ENCODE measurements around the gene TRAPPC14. TPM values are rescaled to one million over a fixed set of nuclear protein-coding genes. Genes with fewer than 3 reads are reported as not detected.
"Not testable (repeated sequence)": the region's sequence is repeated elsewhere in the genome, so short reads cannot be mapped to it uniquely, and the experiment has no call there.

TRAPPC14 gene
- total RNA-seq, 4 donors from 2014 or later, result 9.3 to 20.2 (median 13.1) TPM

- H3K36me3 ChIP-seq, result no peaks in the 10 kb centered on the region
- H3K9me3 ChIP-seq, result no peaks in the 10 kb centered on the region
- H3K4me3 ChIP-seq, result no peak overlapping the region
- peaks cover 10 to 49% (median 23%) of the 10 kb centered on the region in 3 donors for H3K4me1 ChIP-seq
- DNase-seq, result no peak
- TF ChIP-seq POLR2A (IDR thresholded peaks at IDR 0.05) (no peak), CTCF (IDR thresholded peaks at IDR 0.05) (peak; percentile 49 to 94 (median 88))
- intact Hi-C loops (cut with DNase I), result loop anchor here (2.0 kb wide), 1 partner anchor 84 kb away; no protein-coding TSS in a partner anchor
- peak overlapping the region in 2 of 4 donors; percentile 51 to 62 for H3K27ac ChIP-seq
- no peaks in the 10 kb centered on the region for H3K27me3 ChIP-seq
- 31 to 43% methylated on average over 2 to 3 of the region's 3 CpGs for WGBS, 2 donors
Observed at GRCh38 chr7:100132697-100133151, 25.8 kb downstream of the TRAPPC14 start.

GRCh38 chr7:100132126-100132525, 26.4 kb downstream of the TRAPPC14 start:
- intact Hi-C loops (cut with DNase I), result loop anchor here (2.0 kb wide), 1 partner anchor 85 kb away; no protein-coding TSS in a partner anchor
- H3K27ac ChIP-seq, result peak overlapping the region in 2 of 4 donors; percentile 51 to 62
- WGBS, 2 donors, result 33 to 83% methylated on average over 2 to 6 of the region's 7 CpGs
- H3K36me3 ChIP-seq, result no peaks in the 10 kb centered on the region
- DNase-seq, result no peak
- H3K27me3 ChIP-seq, result no peaks in the 10 kb centered on the region
- H3K4me1 ChIP-seq, result peaks cover 11 to 53% (median 23%) of the 10 kb centered on the region in 3 donors
- H3K9me3 ChIP-seq, result no peaks in the 10 kb centered on the region
- TF ChIP-seq CTCF (IDR thresholded peaks at IDR 0.05) (no peak), POLR2A (IDR thresholded peaks at IDR 0.05) (no peak)
- no peak overlapping the region for H3K4me3 ChIP-seq

- Histone ChIP-seq H3K4me3 (peak overlapping the region; percentile 17 to 55 (median 26)), H3K27ac (peak overlapping the region; percentile 8 to 97 (median 76)), H3K36me3 (no peaks in the 10 kb centered on the region), H3K27me3 (no peaks in the 10 kb centered on the region), H3K9me3 (no peaks in the 10 kb centered on the region), H3K4me1 (peaks cover 15 to 60% (median 28%) of the 10 kb centered on the region in 3 donors)
- 7 to 11% methylated on average over 20 to 22 of the region's 24 CpGs for WGBS, 2 donors
- no peak for DNase-seq
- intact Hi-C loops (cut with DNase I), result no loop called here
- TF ChIP-seq CTCF (IDR thresholded peaks at IDR 0.05), result peak; percentile 81 to 94 (median 87)
- TF ChIP-seq POLR2A (IDR thresholded peaks at IDR 0.05), result no peak
Observed at GRCh38 chr7:100130608-100131453, 27.7 kb downstream of the TRAPPC14 start.

- WGBS, 2 donors, result 38 to 86% methylated on average over 1 of the region's 1 CpG
- intact Hi-C loops (cut with DNase I), result not testable (repeated sequence)
Observed at GRCh38 chr7:100130220-100130607, 28.3 kb downstream of the TRAPPC14 start.

GRCh38 chr7:100128637-100128963, 29.9 kb downstream of the TRAPPC14 start:
- H3K9me3 ChIP-seq, result no peaks in the 10 kb centered on the region
- 56 to 58% methylated on average over 1 of the region's 1 CpG for WGBS, 2 donors
- TF ChIP-seq POLR2A (IDR thresholded peaks at IDR 0.05) (no peak), CTCF (IDR thresholded peaks at IDR 0.05) (no peak)
- no peak for DNase-seq
- no peak overlapping the region for H3K4me3 ChIP-seq
- peaks cover 0 to 7% (median 0%) of the 10 kb centered on the region in 3 donors for H3K36me3 ChIP-seq
- H3K27me3 ChIP-seq, result no peaks in the 10 kb centered on the region
- peaks cover 30 to 77% (median 33%) of the 10 kb centered on the region in 3 donors for H3K4me1 ChIP-seq
- intact Hi-C loops (cut with DNase I), result no loop called here
- peak overlapping the region in 3 of 4 donors; percentile 92 to 99 (median 97) for H3K27ac ChIP-seq

More at GRCh38 chr7:100130220-100130607, 28.3 kb downstream of the TRAPPC14 start:
- H3K36me3 ChIP-seq, H3K27me3 ChIP-seq, DNase-seq, H3K4me3 ChIP-seq, H3K9me3 ChIP-seq: not testable (repeated sequence)
- Histone ChIP-seq H3K27ac (peak overlapping the region in 3 of 4 donors; percentile 76 to 99 (median 97)), H3K4me1 (peaks cover 21 to 66% (median 33%) of the 10 kb centered on the region in 3 donors)
